ENCODE results near the gene ZNF101.
A peak's percentile ranks its signal among the peaks of the same experiment; 100 is the strongest.

DNA sequence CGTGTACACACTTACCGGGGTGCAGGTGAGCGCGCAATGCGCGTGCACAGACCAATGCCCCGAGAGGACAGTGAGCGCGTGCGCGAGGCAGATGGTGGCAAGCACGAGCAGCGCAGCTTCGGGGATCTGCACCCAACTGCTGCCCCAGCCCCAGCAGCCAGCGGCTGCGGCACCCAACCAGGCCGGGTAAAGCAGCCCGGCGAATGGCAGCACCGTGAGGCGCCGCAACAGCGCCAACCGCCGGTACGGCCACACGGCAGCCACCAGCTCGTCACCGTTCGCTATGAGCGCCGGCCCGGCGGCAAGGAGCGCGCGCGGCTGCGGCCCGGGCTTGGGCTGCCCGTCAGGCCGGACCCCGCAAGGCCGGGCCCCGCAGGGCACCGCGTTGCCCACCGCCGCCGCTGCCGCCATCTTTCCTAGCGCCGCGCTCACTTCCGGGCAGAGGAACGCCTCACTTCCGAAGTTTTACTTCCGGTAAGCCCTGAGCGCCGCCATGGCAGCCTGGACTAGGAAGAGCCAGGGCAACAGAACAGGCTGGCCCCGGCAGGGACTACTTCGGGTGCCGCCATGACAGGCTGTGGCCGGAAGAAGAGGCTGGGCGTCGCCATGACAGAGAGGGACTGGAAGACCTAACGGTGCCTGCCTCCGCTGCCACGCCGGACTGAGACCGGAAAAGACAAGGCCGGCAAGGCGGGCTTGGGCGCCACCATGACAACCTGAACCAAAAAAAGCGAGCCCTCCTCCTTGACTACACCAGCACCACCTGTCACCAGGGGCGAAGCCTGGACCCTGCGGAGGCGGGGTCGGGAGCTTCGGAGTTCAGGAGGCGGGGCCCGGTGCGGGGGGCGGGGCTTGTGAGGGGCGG is 5.2 kb upstream of the ZNF101 start, which contains the start of gene ATP13A1:
- TF ChIP-seq, protein P1, sequence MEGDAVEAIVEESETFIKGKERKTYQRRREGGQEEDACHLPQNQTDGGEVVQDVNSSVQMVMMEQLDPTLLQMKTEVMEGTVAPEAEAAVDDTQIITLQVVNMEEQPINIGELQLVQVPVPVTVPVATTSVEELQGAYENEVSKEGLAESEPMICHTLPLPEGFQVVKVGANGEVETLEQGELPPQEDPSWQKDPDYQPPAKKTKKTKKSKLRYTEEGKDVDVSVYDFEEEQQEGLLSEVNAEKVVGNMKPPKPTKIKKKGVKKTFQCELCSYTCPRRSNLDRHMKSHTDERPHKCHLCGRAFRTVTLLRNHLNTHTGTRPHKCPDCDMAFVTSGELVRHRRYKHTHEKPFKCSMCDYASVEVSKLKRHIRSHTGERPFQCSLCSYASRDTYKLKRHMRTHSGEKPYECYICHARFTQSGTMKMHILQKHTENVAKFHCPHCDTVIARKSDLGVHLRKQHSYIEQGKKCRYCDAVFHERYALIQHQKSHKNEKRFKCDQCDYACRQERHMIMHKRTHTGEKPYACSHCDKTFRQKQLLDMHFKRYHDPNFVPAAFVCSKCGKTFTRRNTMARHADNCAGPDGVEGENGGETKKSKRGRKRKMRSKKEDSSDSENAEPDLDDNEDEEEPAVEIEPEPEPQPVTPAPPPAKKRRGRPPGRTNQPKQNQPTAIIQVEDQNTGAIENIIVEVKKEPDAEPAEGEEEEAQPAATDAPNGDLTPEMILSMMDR (IDR thresholded peaks at IDR 0.05 in 4 of 5, conservative IDR thresholded peaks at IDR 0.05 in 1 of 5) = peak in 1 of 5 experiments; percentile 44
- TF ChIP-seq POLR2A (IDR thresholded peaks at IDR 0.05) = peak; percentile 41 to 59

Data from gastrocnemius medialis (tissue), 4 donors.